ENCODE data around the gene TRIM13.

The TRIM13 gene

DNA sequence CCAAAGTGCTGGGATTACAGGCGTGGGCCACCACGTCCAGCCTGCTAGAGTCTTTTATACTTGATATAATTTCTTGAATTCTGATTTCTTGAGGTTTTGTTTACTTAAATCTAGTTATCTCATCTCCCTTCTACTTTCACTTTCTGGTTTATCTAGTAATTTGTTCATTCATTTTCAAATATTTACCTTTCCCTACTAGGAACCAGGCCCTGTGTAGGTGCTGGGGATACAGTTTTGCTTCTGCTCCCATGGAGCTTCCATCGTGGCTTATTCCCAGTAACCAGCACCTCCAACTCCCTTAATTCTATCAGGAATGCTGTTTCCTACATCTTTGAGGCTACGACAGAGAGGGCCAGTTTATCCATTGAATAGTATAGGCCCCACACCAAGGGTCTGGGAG, 24.1 kb upstream of the TRIM13 start:
- no peak overlapping the region for H3K4me3 ChIP-seq (ENCODE audit: severe bottlenecking)
- H3K36me3 ChIP-seq (ENCODE audit: low read depth): no peaks in the 10 kb centered on the region
- TF ChIP-seq, protein P1, sequence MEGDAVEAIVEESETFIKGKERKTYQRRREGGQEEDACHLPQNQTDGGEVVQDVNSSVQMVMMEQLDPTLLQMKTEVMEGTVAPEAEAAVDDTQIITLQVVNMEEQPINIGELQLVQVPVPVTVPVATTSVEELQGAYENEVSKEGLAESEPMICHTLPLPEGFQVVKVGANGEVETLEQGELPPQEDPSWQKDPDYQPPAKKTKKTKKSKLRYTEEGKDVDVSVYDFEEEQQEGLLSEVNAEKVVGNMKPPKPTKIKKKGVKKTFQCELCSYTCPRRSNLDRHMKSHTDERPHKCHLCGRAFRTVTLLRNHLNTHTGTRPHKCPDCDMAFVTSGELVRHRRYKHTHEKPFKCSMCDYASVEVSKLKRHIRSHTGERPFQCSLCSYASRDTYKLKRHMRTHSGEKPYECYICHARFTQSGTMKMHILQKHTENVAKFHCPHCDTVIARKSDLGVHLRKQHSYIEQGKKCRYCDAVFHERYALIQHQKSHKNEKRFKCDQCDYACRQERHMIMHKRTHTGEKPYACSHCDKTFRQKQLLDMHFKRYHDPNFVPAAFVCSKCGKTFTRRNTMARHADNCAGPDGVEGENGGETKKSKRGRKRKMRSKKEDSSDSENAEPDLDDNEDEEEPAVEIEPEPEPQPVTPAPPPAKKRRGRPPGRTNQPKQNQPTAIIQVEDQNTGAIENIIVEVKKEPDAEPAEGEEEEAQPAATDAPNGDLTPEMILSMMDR (IDR thresholded peaks at IDR 0.05; ENCODE audit: poor library complexity, severe bottlenecking): no peak
- H3K27me3 ChIP-seq (ENCODE audit: insufficient read depth, poor library complexity, severe bottlenecking): no peaks in the 10 kb centered on the region
- ATAC-seq (ENCODE audit: low read depth): no peak
- peaks cover 5% of the 10 kb centered on the region for H3K4me1 ChIP-seq (ENCODE audit: insufficient read depth, poor library complexity, severe bottlenecking)
- H3K9me3 ChIP-seq (ENCODE audit: severe bottlenecking): no peaks in the 10 kb centered on the region
- DNase-seq (ENCODE audit: low spot score): no peak
- no peak overlapping the region for H3K27ac ChIP-seq (ENCODE audit: poor library complexity, severe bottlenecking)

DNA sequence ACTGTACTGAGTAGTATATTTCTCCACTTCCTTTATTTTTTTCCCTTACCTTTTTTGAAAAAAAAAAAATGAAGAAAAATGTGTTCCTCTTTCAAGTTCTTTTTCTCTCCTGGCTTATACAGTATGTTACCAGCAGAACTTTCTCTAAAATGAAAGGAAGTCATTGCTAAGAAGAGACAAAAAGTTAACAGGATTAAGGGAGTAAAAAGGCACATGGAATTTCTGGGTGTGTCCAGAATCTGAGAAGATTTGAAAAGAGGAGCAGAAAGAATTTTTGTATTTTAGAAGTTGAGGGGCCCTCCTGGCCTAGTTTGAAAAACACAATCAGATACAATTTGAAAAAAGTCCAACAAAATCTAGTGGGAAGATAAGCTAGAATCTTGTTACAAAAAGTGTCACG, 21.0 kb upstream of the TRIM13 start:
- ATAC-seq (ENCODE audit: low read depth): no peak
- TF ChIP-seq, protein P1 (IDR thresholded peaks at IDR 0.05; ENCODE audit: poor library complexity, severe bottlenecking): no peak

DNA sequence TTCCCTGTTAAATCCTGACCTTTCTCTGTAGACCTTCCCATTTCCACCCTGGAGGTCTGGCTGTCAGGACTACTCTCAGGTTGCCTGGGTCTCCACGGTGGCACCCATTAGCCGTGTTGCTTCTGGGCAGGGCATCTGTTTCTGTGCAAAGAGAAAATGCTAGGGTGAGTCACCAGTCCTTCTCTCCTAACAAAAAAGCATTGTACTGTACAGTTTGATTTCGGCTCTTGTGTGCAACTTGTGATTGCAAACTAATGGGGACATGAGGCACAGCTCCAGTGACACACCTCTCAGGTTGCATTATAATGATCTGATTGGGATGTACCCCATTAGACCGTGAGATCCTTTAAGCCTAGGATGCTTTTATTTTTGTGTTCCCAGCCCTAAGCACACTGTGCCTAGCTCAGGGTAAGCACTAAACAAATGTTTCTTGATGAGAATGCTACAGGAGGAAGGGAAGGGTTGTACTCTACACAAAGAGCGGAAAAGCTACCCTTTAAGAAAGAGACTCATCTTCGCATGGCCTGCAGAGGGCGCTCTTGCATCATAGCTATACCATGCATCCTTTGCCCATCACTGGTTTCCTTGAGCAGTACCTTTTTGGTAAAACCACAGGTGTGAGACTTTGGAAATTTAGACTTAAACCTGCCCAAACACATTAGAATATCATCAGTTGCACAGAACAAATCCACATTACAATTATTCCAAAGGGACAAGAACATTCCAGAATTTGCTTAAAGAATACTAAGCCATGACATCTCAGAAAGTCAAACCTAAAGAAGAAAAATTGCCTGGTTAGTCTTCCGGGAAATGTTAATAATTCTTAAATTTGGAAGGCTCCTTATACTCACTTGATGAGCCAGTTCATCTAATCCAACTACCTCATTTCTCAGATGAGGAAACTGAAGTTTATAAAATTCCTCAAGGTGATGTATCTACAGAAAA, 20.3 kb upstream of the TRIM13 start:
- Histone ChIP-seq H3K27ac (ENCODE audit: poor library complexity, severe bottlenecking) (no peak overlapping the region), H3K27me3 (ENCODE audit: insufficient read depth, poor library complexity, severe bottlenecking) (no peaks in the 10 kb centered on the region), H3K4me3 (ENCODE audit: severe bottlenecking) (no peak overlapping the region), H3K36me3 (ENCODE audit: low read depth) (no peaks in the 10 kb centered on the region), H3K9me3 (ENCODE audit: severe bottlenecking) (no peaks in the 10 kb centered on the region), H3K4me1 (ENCODE audit: insufficient read depth, poor library complexity, severe bottlenecking) (peaks cover 5% of the 10 kb centered on the region)
- no peak for DNase-seq (ENCODE audit: low spot score)
- ATAC-seq (ENCODE audit: low read depth): peak; percentile 68
- TF ChIP-seq, protein P1 (IDR thresholded peaks at IDR 0.05; ENCODE audit: poor library complexity, severe bottlenecking): peak; percentile 83

More for the DNA sequence above, 21.0 kb upstream of the TRIM13 start:
- H3K4me3 ChIP-seq (ENCODE audit: severe bottlenecking): no peak overlapping the region
- no peaks in the 10 kb centered on the region for H3K27me3 ChIP-seq (ENCODE audit: insufficient read depth, poor library complexity, severe bottlenecking)
- DNase-seq (ENCODE audit: low spot score): no peak
- H3K36me3 ChIP-seq (ENCODE audit: low read depth): no peaks in the 10 kb centered on the region
- peaks cover 5% of the 10 kb centered on the region for H3K4me1 ChIP-seq (ENCODE audit: insufficient read depth, poor library complexity, severe bottlenecking)
- H3K27ac ChIP-seq (ENCODE audit: poor library complexity, severe bottlenecking): no peak overlapping the region
- H3K9me3 ChIP-seq (ENCODE audit: severe bottlenecking): no peaks in the 10 kb centered on the region

DNA sequence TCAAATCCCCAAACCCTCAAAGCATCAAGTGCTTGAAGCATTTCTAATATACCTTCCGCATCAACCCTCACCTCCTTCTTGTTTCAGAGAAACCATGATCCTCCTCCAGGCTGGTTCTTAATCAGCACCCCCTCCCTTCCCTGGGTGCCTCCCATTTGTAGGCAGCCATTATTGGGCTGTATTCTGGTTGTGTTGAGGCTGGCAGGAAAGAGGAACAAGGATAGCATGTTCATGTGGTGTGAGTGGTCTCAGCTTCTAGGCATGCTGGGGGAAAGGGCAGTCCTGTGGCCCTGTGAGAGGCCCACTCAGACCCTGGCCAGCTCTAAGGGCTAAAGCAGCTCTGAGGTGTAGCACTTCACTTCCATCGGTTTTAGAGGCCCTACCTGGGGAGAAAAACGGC, 18.9 kb upstream of the TRIM13 start:
- H3K27ac ChIP-seq (ENCODE audit: poor library complexity, severe bottlenecking): no peak overlapping the region
- TF ChIP-seq, protein P1 (IDR thresholded peaks at IDR 0.05; ENCODE audit: poor library complexity, severe bottlenecking): no peak
- peaks cover 5% of the 10 kb centered on the region for H3K4me1 ChIP-seq (ENCODE audit: insufficient read depth, poor library complexity, severe bottlenecking)
- ATAC-seq (ENCODE audit: low read depth): no peak
- DNase-seq (ENCODE audit: low spot score): no peak
- no peaks in the 10 kb centered on the region for H3K9me3 ChIP-seq (ENCODE audit: severe bottlenecking)
- no peak overlapping the region for H3K4me3 ChIP-seq (ENCODE audit: severe bottlenecking)
- no peaks in the 10 kb centered on the region for H3K27me3 ChIP-seq (ENCODE audit: insufficient read depth, poor library complexity, severe bottlenecking)
- no peaks in the 10 kb centered on the region for H3K36me3 ChIP-seq (ENCODE audit: low read depth)

DNA sequence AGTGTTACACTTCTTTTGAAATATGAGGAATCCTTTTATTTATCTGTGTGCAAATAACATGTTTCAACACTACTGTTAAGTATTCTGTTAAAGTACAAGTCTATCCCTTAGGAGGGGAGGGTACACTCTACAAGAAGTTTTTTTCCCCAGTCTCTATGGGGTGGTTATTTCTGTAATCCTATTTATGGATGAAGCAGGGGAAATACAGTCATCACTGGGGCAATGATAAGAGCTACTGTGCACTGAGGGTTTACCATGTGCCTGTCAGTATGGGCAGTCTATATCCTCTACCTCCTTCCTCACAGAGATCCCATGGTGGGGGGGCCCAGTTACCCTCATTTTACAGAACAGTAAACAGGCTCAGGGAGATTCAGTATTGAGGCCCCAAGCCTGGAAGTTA, 16.6 kb upstream of the TRIM13 start:
- H3K4me3 ChIP-seq (ENCODE audit: severe bottlenecking): no peak overlapping the region
- H3K27ac ChIP-seq (ENCODE audit: poor library complexity, severe bottlenecking): no peak overlapping the region
- H3K4me1 ChIP-seq (ENCODE audit: insufficient read depth, poor library complexity, severe bottlenecking): peaks cover 5% of the 10 kb centered on the region
- TF ChIP-seq, protein P1 (IDR thresholded peaks at IDR 0.05; ENCODE audit: poor library complexity, severe bottlenecking): no peak
- H3K9me3 ChIP-seq (ENCODE audit: severe bottlenecking): no peaks in the 10 kb centered on the region
- no peak for ATAC-seq (ENCODE audit: low read depth)
- no peaks in the 10 kb centered on the region for H3K36me3 ChIP-seq (ENCODE audit: low read depth)
- no peak for DNase-seq (ENCODE audit: low spot score)
- H3K27me3 ChIP-seq (ENCODE audit: insufficient read depth, poor library complexity, severe bottlenecking): no peaks in the 10 kb centered on the region

Measured in RWPE2 (cell line).